Measurements from ENCODE around the gene HOXC5.

Gene HOXC5

DNA sequence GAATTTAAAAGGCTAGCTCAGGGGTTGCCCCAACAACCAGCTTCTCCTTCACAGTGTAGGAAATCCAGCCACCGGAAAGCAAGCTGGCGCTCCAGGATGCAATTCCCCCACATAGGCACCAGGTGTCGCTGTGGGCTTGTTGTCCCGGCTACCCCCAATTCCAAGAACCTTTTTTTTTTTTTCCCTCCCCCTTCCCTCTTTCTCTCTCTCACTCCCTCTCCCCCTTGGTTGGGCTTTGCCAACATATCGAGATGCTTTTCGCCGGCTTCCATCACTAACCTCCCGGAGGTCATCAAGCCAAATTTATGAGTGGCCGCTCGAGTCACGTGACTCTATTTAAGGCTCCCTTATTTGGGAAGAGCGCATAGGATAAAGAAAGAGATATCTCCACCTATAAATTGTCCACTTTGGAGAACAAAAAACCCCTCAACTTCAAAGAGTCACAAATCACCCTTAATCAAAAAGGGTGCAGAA, at the start of gene HOXC5:
Gene HOXC5, plus strand, starts transcription at position 424 of the 474 bp plus-strand sequence. CDS start 73 bp downstream, outside the sequence.
- in situ Hi-C loops (cut with MboI; ENCODE audit: low sequenced_read_pairs): no loop called here

DNA sequence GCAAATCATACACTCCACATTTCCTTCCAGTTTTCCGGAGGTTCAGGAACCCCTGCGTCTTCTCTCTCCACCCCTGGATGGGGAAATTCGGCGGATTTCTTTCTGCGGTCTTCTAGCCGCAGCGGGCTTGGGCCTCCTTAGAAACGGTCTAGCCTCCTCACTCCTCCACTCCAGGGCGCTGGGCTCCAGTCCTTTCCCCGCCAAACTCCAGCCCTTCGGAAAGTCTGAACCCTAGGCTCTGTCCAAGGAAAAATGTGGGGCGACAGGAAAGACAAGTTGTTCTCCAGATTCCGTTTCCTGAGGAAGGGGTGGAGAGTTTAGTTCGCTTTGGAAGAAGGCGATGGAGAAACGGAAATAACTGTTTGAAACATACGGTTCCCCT, 49.3 kb upstream of the HOXC5 start:
- in situ Hi-C loops (cut with MboI; ENCODE audit: low sequenced_read_pairs): no loop called here

DNA sequence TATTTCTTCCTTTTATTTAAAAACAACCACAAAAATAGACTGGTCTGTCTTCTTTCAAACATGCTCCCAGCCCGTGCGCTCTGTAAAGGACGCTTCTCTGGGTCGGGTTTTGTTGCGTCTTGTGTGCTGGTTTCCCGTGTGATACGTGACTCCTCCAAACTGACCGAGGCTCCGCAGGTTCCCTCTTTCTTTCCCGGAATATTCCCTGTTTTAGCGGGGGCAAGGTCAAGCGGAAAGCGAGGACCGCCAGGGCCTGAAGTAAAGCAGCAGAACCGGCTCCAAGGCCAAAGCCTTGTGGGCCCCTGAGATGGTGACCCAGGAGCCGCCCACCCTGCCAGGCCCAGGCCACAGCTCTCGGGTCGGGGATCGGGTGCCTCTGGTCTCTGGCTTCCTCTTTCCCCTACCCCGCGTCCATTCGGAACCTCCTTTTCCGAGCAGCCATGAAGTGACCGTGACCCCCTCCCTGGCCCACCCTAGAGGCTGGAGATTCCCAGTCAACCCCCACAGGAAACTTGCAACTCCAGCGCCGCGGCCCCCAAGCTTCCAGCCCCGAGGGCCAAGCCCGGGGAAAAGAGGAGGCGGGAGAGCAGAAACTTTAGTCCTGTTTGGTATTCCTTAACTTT, 48.8 kb upstream of the HOXC5 start:
- in situ Hi-C loops (cut with MboI; ENCODE audit: low sequenced_read_pairs): no loop called here

DNA sequence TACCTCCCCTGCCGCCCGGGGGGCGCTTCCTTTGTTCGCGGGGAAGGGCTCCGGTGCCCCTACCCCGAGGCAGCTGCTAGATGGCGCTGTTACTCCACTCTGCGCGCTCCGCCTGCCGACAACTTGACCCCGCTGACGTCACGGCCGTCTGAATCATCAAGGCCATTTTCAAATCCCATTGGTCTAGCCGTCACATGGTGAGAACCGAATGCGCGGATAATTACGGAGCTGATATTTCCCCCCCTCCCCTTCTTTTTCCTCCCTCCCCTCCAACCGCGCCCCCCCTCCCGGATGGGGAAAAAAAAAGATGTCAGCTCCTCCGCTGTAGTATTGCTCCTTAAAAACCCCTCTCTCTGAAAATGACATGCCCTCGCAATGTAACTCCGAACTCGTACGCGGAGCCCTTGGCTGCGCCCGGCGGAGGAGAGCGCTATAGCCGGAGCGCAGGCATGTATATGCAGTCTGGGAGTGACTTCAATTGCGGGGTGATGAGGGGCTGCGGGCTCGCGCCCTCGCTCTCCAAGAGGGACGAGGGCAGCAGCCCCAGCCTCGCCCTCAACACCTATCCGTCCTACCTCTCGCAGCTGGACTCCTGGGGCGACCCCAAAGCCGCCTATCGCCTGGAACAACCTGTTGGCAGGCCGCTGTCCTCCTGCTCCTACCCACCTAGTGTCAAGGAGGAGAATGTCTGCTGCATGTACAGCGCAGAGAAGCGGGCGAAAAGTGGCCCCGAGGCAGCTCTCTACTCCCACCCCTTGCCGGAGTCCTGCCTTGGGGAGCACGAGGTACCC, 47.8 kb upstream of the HOXC5 start, which contains the start of gene HOXC10:
Gene HOXC10, plus strand, starts transcription at position 246 of the 791 bp plus-strand sequence. Its CDS starts 114 bp downstream, at position 360.
- in situ Hi-C loops (cut with MboI; ENCODE audit: low sequenced_read_pairs): no loop called here

DNA sequence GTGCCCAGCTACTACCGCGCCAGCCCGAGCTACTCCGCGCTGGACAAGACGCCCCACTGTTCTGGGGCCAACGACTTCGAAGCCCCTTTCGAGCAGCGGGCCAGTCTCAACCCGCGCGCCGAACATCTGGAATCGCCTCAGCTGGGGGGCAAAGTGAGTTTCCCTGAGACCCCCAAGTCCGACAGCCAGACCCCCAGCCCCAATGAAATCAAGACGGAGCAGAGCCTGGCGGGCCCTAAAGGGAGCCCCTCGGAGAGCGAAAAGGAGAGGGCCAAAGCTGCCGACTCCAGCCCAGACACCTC, 47.2 kb upstream of the HOXC5 start:
- in situ Hi-C loops (cut with MboI; ENCODE audit: low sequenced_read_pairs): no loop called here

DNA sequence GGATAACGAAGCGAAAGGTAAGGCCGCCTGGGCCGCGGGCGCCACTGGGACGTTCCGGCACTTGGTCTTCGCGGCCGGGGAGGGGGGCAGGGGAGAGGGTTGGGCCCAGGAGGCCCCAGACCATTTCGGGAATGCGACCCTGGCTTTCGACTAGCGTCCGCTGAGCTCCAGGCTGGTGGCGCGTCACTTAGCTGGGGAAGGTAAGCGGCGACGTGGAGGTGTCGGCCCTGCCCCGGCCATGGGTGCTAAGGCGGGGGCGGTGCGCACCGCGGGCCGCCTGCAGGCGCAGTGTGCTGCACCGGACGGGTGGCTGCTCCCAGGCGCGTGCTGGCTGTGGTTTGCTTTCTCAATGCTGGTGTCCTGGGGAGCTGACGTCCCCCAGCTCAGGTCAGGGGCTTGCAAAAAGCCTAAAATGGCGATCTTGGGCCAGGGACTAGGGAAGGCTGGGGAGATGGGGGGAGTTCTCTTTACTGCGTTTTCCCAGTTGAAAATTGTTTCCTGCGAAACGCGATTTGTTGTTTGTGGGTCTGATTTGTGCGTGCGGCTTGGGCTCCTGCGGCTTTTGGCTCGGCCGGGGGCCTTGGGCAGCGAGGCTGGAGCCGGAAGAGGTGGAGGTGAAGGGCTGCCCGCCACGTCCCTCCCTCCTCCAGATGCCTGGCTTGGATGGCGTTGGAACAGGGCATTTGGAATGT, 46.7 kb upstream of the HOXC5 start:
- in situ Hi-C loops (cut with MboI; ENCODE audit: low sequenced_read_pairs): no loop called here

DNA sequence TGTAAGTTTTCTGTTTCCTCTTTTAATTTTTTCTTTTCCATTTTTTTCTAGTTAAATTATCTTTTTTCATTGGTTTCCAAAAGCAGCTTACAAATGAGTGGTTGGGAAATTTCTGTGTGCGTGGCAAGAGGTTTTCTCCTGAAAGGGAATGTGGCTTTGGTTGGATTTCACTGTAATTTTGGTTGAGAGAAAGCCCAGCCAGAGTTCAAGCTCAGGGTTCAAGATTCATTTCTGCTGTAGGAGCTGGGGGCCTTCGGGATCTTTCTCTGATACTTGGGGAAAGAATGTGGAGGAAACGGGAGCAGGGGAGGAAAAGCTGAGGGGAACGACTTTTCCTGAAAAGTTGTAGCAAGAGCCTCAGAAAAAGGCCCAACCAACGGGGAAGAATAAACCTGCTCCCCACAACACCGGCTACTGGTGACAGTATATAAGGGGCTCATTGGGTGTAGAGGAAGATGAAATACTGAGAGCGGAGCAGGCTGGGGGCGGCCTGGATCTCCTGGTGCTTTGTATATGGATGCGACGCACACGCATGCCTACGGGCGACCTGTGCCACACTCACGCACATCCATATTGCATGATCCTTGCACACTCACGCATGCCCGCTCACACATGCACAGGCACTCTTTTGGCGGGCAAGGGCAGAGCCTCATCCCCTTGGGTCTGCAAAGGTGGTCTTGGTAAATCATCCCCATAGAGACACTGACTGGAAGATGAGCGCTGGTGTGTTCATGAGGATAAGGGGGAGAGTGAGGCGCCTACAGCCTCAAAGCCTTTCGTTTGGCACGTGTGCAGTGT, 46.0 kb upstream of the HOXC5 start:
- in situ Hi-C loops (cut with MboI; ENCODE audit: low sequenced_read_pairs): no loop called here

DNA sequence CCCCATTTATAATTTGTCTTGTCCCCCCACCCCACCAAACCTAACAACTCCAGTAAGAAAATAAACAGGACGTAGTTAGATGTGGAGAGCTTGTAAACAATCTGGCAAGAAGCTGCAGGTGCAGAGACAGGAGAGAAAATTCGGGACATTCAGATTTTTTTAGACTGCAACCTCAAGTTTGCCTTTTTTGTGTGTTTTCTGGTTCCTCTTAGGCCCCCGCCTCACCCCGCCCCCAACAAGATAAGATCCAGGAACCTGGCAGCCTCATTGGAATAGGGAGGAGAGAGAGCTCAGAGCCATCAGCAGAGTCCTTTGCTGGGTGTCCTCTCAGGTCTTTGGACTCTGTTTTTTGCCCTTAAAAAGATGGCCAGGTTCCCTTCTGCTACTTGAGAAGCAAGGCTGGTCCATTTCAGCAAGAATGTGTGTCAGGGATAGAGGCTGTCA, 45.0 kb upstream of the HOXC5 start:
- in situ Hi-C loops (cut with MboI; ENCODE audit: low sequenced_read_pairs): no loop called here

DNA sequence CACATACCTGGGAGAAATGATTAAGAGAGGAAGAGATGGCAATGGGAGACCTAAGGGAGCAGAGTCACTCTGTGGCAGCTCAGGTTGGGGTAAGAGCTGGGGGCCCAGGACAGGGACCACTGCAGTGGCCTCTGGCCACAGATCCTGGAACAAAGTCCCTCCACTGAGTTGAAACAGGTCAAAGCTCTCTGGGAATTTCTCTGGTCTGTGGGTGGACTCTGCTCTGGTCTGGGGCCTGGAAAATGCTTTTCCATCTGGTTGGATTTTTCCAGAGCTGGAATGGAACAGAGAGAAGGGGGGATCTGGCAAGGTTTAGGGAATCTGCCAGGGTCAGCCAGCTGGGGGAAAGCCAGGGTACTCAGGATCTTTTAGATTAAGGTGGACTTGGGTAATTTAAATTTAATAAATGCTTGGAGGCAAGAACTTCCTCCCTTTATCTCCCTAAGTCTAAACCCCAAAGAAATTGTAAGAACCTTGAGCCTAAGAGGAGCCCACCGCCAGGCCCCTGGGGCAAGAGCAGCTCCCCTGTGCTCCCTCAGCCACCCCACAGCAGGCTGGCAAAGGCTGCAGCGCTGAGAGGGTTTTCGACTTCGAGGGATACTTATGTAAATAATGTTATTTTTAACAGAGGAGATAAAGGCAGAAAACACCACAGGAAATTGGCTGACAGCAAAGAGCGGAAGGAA, 44.2 kb upstream of the HOXC5 start:
- in situ Hi-C loops (cut with MboI; ENCODE audit: low sequenced_read_pairs): no loop called here

DNA sequence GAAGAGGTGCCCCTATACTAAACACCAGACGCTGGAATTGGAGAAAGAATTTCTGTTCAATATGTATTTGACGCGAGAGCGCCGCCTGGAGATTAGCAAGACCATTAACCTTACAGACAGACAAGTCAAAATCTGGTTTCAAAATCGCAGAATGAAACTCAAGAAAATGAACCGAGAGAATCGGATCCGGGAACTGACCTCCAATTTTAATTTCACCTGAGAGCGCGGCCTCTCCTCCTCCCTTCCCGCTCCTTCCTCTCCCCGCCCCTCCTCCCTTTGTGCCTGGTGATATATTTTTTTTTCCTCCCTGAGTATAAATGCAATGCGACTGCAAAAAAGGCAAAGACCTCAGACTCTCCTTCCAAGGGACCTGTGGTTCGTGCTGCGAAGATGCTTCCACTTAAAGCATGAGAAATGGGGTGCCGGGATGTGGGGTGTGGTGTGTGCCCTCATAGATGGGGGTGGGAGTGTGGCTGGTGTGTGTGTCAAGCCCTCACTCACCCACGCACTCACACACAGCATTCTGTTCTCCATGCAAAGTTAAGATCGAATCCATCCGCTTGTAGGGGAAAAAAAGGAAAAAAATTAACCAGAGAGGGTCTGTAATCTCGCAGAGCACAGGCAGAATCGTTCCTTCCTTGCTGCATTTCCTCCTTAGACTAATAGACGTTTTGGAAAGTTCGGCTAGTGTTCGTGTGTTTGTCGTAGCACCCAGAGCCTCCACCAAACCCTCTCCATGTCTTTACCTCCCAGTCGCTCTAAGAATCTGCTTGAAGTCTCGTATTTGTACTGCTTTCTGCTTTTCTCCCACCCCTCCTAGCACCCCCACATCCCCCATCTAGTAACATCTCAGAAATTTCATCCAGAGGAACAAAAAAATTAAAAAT, 43.4 kb upstream of the HOXC5 start:
- in situ Hi-C loops (cut with MboI; ENCODE audit: low sequenced_read_pairs): no loop called here

DNA sequence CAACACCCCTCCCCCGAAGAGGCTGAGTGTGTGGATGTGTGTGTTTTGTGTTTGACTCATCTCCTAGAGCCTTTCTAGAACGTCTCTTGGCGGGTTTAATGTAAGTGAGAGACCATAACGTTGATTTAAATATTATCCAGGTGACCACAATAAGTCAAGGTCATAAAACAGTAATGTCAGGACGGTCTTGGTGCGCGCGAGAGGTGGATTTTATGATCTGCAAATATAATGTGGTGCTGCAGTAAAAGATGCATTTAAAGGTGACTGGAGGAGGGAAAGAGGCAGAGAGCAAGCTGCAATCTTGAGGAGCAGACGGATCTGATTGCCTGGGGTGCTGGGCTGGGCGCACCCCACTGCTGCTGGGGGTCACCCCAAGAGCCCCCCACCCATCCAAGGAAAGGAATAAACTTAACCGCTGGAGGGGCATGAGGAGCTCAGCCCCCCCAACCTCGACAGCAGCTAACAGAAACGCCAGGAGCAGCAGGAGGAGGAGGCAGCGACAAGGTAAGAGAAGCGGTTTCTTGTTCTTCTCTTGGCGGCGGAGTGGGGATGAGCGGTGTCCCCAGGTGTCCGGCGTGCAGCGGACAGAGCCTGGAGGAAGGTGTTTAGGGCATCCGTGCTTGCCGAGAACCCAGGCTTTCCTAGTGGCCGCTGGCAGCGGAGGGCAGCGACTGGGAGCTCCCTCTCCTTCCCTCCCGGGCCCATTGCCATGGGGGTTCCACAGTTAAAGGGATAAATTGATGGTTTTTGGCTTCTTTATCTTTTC, 42.4 kb upstream of the HOXC5 start:
- in situ Hi-C loops (cut with MboI; ENCODE audit: low sequenced_read_pairs): no loop called here

DNA sequence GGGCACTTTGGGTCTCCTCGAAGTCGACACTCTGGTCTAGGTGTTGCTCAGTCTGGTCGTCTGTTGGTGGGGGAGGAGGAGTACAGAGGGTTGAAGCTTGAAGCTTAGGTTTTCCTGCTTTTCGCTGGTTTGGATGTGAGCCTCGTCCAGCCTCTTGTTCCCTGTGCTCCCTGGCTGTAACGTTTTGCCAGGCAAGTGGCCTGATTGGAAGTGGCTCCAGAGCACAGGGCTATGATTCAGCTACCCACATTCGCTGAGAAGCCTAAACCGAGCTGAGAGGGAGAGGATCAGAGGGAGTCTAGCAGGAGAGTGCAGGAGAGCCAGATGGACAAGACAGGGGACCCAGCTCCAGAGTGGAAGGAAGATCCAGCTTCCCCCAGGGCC, 41.8 kb upstream of the HOXC5 start:
- in situ Hi-C loops (cut with MboI; ENCODE audit: low sequenced_read_pairs): no loop called here

DNA sequence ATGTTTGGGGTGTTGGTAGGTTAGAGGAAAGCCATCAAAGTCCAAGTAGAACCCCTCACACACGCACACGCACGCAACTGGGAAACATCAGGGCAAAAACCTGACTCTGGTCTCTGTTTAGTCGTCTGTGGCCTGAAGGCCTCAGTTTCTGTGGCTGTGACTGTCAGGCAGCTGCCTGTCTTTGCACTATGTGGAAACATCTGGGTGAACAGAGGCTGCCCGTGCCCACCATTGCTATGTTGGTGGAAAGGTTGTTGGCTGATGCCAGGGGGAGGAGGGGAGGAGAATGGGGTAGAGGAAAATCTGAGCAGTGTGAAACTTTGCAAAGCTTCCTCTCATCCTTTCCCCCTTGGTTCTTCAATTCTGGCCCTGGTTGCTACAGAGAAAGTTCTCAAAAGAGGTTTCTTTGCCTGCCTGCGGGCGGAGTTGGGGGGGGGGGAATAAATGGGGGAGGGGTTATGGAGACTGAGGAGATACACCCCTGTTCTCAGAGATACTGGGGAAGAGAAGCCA, 40.4 kb upstream of the HOXC5 start:
- in situ Hi-C loops (cut with MboI; ENCODE audit: low sequenced_read_pairs): no loop called here

DNA sequence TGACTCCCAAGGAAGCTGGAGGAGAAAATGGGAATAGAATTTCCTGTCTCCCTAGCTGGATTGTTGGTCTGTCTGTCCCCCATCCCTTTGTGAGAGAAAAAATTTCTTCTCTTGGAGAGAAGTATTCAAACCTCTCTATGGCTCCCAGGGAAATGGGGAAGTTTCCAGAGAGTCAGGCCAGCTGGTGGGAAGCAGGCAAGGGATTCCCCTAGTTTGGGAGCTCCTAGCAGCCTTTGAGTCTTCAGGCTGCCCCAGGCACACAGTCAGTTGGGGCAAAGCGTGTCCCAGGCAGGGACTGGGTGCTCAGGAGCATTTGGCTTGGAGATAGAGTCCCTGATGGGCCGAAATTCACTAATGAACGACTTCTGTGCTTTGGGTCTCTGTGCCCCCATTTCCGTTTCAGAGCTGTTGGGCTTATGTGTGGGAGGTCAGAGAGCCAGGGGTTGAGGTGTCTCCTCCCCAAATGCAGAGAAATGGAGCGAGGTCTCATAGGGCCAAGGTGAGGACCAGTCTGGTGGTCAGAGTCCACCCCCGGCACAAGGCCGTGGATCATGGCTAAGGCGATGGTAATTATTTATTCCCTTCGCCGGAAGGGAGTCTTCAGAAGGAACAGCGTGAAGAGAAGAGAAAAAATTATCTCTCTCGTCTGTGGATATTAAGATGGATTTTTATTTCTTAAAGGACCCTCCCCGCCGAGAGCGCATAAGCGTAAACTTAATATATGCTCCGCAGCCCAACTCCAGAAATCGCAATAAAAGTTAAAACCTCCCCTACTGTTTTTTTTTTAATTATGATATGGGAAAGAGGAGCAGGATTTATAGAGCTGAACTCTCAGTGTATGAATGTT, 39.5 kb upstream of the HOXC5 start:
- in situ Hi-C loops (cut with MboI; ENCODE audit: low sequenced_read_pairs): no loop called here

DNA sequence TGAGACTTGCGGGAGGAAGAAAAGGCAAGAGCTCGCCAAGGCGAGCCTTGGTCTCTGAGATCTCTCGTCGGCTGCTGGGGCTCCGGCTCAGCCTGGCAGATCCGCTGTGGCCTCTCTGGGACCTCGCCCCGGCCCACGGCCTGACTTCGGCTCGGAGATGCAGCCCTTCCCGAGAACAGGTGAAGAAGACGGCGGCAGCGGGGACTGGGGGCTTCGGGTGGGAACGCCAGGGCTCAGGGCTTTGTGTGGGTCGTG, 38.9 kb upstream of the HOXC5 start:
- in situ Hi-C loops (cut with MboI; ENCODE audit: low sequenced_read_pairs): no loop called here

DNA sequence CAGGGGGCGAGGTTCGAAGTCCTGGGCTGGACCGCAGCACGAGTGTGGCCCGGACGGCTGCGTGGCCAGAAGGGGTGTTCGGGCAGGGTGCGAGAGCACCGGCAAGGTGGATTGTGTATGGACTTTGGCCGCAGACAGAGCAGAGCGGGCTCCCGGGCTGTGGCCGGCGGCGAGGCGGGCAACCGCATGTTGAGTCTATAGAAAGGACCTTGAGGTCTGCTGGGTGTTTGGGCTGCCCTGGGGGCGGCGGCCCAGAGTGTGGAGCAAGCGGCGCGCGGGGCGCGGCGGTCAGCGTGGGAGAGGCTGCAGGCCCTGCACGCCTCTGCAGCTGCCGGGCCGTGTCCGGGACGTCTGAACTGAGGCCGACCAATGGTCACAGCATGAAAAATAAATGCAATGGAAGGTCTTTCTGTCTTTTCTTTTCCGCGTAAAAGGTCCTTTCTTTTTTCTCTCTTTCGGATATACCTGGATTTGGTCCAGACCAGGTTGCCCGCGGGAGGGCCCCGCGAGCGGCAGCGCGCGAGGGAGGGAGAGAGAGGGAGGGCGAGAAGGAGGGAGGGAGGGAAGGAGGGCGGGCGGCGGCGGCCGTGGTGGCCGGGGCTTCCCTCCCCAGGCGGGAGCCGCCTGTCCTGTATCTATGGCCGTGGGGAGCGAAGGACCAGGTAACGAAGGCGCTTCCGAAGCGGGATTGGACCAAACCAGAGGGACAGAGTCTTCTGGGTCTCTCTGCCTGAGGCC, 38.4 kb upstream of the HOXC5 start:
- in situ Hi-C loops (cut with MboI; ENCODE audit: low sequenced_read_pairs): no loop called here

DNA sequence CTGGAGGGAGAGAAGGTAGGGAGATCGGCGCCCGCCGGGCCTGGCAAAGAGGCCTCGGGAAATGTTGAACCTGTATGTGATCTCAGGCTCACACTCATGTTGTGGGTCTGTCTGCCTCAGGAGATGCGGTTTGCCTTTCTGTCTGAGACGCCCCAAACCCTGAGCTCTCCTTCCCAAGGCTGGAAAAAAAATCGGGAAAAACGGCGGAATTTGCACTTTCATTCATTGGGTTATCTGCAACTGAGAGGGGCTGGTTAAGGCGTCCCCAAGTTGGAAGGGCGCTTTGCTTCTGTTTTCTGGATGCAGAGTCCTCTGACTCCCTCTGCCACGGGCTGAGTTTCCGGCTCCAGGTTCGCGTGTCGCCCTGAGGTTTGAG, 37.9 kb upstream of the HOXC5 start:
- in situ Hi-C loops (cut with MboI; ENCODE audit: low sequenced_read_pairs): no loop called here

All from hTERT RPE-1 (cell line).